ENCODE measurements around the gene ZMYM2. TPM values are rescaled to one million over a fixed set of nuclear protein-coding genes. Genes with fewer than 3 reads are reported as not detected.

ZMYM2 gene
- total RNA-seq, 1 experiment from 2014 or later, result 31.7 TPM

GRCh38 chr13:20044086-20044485 is 85.6 kb downstream of the ZMYM2 start:
- no peak for DNase-seq (ENCODE audit: low read depth)

GRCh38 chr13:20045950-20046548 is 87.5 kb downstream of the ZMYM2 start:
- no peak for DNase-seq (ENCODE audit: low read depth)

GRCh38 chr13:20049558-20050473 is 91.3 kb downstream of the ZMYM2 start:
- DNase-seq (ENCODE audit: low read depth), result no peak

GRCh38 chr13:20051366-20051765 is 92.8 kb downstream of the ZMYM2 start:
- DNase-seq (ENCODE audit: low read depth), result no peak

GRCh38 chr13:20053016-20053415 is 94.5 kb downstream of the ZMYM2 start:
- no peak for DNase-seq (ENCODE audit: low read depth)

- DNase-seq (ENCODE audit: low read depth), result no peak
Observed at GRCh38 chr13:20053891-20054290, 95.4 kb downstream of the ZMYM2 start.

GRCh38 chr13:20054586-20054985 is 96.1 kb downstream of the ZMYM2 start:
- DNase-seq (ENCODE audit: low read depth), result no peak

GRCh38 chr13:20057214-20057613 is 98.7 kb downstream of the ZMYM2 start:
- no peak for DNase-seq (ENCODE audit: low read depth)

GRCh38 chr13:20057963-20058362 is 99.4 kb downstream of the ZMYM2 start:
- no peak for DNase-seq (ENCODE audit: low read depth)

GRCh38 chr13:20058476-20058875 is 99.9 kb downstream of the ZMYM2 start:
- no peak for DNase-seq (ENCODE audit: low read depth)

GRCh38 chr13:20064128-20064527 is 105.6 kb downstream of the ZMYM2 start:
- peak; percentile 6 for DNase-seq (ENCODE audit: low read depth)

- DNase-seq (ENCODE audit: low read depth), result no peak
Observed at GRCh38 chr13:20065516-20065915, 107.0 kb downstream of the ZMYM2 start.

- DNase-seq (ENCODE audit: low read depth), result no peak
Observed at GRCh38 chr13:20069956-20070355, 111.4 kb downstream of the ZMYM2 start.

GRCh38 chr13:20073775-20074174 is 115.2 kb downstream of the ZMYM2 start:
- DNase-seq (ENCODE audit: low read depth), result no peak

GRCh38 chr13:20074966-20075365 is 116.4 kb downstream of the ZMYM2 start:
- no peak for DNase-seq (ENCODE audit: low read depth)

GRCh38 chr13:20077086-20077485 is 118.6 kb downstream of the ZMYM2 start:
- no peak for DNase-seq (ENCODE audit: low read depth)

GRCh38 chr13:20080377-20081164 is 122.0 kb downstream of the ZMYM2 start:
- no peak for DNase-seq (ENCODE audit: low read depth)

- no peak for DNase-seq (ENCODE audit: low read depth)
Observed at GRCh38 chr13:20090349-20090748, 131.8 kb downstream of the ZMYM2 start.

- no peak for DNase-seq (ENCODE audit: low read depth)
Observed at GRCh38 chr13:20093951-20094350, 135.4 kb downstream of the ZMYM2 start.

GRCh38 chr13:20099319-20099718 is 140.8 kb downstream of the ZMYM2 start:
- no peak for DNase-seq (ENCODE audit: low read depth)

GRCh38 chr13:20101467-20102316 is 143.2 kb downstream of the ZMYM2 start:
- no peak for DNase-seq (ENCODE audit: low read depth)
